Stimulated activated CD4-positive, alpha-beta T cell treated with anti-CD3 and anti-CD28 coated beads, Interleukin-1b, Interleukin-23, amount 100 ng/mL, for 4 hours (primary cell): ENCODE measurements around the gene PRKN.

Experiments
- DNase-seq, 2 donors: peaks; one replicate each; pipeline ENCODE4 v3.0.0-alpha.2; 2020; ENCODE audit warnings: low read depth in 2 of 2

Gene PRKN

DNA sequence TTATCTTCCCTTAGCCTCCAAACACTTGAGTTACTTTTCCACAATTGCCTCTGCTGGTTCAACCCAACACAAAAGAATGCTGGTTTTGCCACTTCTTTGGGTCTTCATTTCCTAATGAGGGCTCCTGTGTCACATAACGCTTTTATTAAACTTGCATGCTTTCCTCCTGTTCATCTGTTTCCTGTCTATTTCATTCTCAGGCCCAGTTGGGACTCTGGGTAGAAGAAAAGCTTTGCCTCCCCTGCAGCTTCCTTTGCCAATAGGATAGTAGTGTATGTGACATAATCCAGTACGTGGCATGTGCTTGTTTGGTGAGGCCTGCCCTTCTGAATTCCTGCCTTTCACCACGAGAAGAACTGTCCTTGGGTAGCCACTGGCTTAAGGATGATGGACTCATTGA is 924.4 kb downstream of the PRKN start:
- no peak for DNase-seq

DNA sequence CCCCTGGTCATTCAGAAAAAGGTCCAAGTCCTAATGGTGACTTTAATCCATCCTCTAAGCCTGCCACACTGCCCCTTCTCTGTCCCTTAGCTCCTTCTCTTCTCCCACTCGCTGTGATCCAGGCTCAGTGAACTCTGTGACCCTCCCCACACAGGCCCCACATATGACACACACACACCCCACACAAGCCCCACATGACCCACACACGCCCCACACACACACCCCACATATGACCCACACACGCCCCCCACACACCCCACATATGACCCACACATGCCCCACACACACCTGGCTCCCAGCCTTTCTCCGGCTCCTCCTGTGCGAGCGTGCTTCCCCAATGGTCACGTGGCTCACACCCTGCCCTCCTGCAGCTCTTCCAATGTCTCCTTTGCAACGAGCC is 925.3 kb downstream of the PRKN start:
- no peak for DNase-seq

DNA sequence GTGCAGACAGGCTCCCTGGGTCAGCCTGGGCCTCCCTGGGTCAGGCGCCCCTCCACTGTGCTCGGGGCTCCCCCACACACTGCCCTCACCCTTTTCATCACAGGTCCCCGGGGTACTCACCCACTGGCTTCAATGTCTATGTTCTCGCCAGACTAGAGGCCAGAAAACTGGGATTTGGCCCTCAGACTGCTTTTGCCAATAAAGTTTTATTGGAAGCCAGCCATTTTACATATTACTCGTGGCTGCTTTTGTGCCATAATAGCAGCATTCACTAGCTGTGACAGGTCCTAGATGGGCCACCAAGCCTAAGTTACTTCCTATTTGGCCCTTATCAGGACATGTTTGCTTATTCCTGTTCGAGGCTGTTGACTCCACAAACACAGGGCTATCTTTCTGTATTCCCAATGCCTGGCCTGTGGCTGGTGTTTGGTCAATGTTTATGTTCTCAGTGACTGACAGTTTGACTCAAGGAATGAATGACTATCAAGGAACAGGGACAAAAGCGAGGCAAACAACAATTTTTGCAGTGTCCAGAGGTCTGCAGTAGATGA is 928.6 kb downstream of the PRKN start:
- no peak for DNase-seq

DNA sequence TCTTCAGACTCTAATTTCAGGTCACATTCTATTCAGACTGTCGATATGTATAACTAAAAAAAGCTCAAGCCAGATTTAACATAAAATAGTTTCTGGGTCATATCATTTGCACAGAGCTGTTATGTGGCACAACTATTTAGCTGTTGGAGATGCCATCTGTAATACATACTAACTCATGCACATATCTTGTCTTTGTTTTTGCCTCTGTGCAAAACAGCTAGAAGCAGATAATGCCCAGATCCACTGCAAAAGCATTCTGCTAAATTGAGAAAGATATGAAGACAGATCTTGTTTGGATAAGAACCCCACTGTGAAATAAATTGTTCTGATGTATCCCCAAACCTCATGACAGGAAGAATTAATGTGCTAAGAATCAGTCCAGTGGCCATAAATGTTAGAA is 930.9 kb downstream of the PRKN start:
- DNase-seq = no peak

DNA sequence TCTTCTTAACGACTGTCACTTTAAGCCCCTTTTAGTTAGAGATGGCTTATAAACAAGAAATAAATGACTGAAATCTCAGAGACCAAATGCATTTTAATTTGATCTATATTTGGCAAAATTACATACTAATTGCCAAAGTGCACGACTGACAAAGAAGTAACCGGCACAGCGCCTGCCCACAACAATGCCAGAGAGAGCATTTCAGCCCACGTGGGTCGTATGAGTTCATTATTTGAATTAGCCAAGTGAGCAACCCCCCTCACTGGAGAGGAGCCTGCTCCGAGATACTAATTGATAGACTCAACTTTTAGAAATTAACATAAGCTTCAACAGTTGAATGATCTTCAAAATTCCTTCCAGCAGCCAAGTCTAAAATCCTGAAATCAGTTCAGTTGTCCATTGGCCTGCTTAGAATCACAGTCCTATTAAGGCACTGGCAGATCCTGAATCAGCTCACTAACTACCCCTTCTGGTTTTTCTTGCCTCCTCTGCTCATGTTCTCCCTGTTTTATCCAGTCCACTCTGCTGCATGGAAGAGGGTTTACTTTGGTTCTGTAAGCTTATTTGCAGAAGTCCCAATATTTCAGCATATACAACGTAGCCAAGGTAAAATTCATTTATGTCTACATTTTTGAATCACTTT is 934.6 kb downstream of the PRKN start:
- DNase-seq = no peak

DNA sequence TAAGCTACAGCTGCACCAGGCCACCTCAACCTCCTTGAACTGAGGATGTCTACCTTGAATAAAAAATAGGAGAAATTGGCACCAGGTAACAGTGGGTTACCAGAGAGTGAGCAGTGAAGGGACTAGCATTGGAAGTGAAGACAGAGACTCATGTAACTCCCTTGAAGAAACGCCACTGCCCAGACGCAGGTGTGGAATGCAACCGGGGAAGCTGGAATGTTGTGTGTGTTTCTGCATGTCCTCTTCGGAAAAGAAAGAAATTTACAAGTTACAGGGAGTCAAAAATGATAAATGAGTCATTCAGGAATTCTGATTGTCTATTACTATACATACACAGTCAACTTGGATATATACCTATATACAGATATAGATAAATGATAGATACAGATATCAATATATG is 939.0 kb downstream of the PRKN start:
- DNase-seq = no peak

DNA sequence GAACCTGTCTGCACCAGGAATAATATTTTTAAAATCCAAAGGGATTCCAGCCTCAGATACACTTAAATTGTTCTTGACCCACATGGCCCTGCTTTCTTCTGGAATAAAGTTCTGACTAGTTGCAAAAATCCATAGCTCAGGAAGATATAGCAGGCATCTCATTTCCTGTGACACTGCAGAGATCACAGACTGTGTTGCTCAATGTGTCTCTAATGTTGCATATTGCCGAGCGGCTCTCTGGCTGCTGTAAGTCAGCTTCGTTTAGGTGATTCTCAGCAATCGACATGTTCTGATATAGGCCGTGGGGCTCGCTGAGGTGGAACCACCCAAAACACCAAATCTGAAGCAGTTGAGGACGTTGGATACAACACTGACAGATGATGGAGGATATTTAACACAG is 955.4 kb downstream of the PRKN start:
- no peak for DNase-seq

DNA sequence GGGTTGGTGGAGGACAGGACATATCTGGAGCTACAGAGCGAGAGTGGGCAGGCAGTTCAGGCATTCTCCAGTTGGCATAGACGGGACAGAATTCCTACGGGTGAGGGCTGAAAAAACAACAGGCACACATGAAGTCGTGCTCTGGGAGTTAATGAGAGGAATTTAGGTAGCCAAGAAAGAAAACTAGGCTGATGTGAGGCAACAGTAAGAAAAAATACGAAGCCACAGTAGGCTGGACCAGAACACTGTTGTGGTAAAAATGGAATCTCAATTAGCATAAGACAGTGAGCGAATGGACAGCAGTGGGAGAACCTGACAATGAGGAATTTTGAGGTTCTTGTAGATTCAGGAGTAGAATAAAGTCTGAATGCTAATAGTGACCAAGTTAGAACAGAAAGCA is 965.6 kb downstream of the PRKN start:
- DNase-seq = no peak

DNA sequence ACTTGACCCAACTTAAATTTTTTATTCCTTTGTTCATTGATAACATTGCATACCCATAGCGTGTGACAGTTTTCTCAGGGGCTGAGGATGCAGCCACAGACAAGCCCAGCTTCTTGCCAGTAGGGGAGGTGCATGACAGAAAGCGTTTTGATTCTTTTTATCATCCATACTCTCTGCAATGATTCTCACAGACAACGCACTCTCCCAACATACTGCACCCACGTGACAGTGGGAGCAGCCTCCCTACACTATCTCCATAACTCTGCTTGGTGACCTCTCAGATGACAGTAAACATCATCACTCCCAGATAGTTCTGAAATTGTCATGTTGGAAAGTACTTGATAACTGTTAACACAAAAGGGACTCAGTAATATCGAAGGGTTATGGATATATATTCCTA is 972.5 kb downstream of the PRKN start:
- DNase-seq = no peak

DNA sequence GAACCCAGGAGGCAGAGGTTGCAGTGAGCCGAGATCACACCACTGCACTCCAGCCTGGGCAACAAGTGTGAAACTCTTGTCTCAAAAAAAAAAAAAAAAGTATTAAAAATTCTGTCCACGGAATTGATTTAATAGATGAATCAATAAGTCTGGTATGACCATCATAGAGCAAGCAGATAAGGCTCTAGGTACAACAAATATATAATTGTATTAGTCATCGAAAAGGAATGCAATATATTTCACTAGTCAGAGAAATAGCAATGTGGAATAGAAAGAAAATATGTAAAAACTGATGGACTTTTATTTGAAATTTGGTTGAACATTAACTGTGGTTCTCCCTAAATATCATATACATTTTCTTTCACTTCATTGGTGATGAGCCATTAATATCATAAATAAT is 976.9 kb downstream of the PRKN start:
- DNase-seq = no peak

DNA sequence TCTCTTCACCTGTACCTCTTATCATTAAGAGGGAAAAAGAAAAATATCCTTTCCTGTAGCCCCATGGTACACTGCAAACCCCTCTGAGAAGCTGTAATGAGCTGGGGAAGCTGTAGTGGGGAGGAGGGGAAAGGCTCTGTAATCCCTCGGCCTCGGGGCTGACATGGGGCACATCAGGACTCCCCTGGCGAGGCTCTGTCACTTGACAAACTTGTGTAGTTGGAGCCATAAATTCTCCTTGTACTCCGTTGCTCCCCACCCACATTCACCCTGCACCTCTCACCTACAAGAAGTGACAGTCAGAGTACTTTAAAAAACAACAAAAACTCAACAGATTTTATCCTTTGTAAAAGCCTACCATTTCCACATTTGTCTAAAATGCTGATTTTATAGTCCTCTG is 978.0 kb downstream of the PRKN start:
- DNase-seq = no peak

DNA sequence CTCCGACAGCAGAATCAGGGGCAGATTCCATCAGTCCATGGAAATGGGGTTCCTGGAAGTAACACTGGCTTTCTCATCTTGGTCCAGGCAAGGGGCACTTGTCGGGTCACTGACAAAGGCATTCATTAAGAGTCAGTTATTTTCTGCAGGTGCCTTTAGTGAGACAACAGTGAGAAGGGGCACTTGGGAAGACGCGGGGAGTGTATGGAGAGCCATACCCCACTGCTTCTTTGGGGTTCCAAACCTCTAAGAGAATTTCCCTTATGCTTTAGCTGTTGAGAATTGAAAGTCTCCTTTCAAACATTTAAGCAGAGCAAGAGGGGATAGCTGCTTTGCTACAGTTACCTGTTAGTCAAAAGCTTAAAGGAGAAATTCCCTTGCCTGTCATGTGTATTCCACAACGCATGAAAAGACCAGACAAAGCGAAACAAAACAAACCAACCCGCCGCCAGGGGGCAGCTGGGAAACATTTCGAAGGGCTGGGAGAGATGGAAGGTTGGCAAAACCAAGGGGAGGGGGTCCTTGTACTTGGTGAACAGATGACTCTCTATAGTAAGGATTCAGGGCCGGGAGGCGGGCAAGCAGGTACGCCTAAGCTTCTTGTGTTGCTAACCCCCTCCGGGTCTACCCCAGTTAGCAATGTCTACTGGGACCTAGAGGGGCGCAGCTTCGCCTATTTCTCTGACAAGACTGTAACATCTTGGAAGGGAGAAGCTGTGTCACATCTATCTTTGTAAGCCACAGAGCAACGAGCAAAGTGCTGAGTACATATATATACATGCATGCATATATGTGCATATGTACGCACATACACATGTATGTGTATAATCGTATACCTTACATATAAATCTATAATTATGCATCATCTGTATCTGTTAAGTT is 978.8 kb downstream of the PRKN start:
- DNase-seq = peak in 1 of 2 donors; percentile 3

DNA sequence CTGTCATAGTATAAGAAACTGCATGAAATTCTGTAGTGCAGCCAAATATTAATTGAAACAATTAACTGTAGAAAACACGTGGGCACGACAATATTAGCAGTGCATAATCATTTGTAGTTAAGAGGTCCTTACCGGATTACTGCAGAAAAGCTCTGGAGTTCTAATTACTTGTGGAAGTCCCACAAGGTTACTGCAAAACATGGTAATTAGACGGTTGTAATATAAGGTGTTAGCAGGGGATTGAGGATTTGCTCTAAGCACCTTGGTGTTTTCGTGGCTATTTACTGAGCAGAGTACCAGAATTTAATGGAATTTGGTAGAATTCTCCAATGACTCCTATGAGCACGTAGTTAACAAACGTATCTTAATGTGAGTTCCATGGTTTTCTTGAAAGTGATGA is 980.1 kb downstream of the PRKN start:
- DNase-seq = no peak

DNA sequence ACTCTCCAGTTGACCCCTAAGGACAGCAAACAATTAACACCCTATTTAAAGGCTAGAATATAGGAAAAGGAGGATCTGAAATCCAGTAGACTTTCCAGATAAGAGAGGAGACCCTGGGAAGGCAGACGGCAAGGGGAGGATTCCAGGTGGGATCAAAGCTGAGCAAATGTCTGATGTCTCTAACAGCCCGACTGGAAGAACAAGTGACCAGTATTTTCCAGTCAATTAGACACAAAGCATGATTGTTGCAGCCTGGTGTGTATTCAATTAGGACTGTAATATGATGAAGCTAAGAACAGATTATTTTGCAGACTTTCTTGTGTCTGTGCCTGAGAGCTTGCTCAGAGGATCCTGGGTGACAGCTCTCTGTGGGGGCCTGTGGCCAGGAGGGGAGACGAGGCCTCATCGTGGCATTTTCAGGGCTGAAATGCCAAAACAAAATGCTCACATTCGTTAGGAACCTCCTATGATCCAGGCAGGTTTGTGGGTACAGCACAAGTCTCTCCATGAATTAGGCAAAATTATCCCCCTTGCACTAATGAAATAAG is 981.9 kb downstream of the PRKN start:
- no peak for DNase-seq

DNA sequence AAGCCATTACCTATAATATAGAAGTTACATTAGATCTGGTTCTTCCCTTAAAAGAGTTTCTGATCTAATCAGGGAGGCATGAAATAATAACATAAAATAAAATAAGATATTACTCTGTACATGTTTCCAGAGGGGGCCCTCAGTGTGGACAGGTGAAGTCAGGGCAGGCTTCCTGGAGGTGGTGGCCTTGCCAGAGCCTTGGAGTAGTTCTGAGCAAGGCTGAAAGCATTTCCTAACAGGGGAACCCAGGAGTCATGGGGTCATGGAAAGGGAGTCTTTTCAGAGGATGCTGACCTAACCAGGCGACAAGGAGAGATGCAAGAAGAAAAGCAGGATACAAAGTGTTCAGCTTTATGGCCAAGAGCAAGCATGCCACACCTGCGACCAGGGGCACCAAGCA is 982.4 kb downstream of the PRKN start:
- no peak for DNase-seq

DNA sequence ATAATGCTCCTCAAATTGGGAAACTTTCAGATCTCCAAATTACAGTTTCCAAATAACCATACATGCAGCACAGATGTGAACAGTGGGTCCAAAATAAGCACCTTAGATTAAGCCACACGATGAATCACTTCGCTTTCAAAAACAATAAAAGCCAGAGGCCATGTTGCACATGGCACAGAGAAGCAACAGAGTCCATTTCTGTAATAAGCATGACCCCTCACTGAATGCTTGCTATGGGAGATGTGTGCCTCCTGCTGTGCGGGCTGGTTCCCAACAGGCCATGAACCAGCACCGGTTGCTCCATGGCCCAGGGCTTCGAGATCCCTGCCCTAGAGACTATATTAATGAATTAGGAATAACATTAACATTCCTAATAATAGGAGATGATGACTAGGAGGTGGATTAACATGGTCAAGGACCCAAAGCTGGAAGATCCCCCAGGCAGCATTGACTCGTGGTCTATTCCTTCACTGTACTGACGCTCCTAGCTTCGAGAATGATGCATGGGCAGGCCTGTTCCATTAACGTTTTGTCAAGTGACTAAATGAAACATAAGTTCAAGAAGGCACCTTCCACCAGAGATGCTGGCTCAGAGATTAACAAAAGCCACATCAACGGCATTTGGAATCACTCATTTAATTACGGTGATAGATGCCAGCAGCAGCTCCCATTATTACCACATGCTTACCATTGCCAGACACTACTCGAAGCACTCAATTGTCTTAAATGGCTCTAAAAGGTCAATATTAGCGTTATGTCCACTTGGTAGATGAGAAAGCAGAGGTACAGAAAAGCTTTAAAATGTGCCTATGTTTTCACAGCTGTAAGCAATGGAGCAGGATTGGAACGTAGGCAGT is 983.1 kb downstream of the PRKN start:
- DNase-seq = no peak

DNA sequence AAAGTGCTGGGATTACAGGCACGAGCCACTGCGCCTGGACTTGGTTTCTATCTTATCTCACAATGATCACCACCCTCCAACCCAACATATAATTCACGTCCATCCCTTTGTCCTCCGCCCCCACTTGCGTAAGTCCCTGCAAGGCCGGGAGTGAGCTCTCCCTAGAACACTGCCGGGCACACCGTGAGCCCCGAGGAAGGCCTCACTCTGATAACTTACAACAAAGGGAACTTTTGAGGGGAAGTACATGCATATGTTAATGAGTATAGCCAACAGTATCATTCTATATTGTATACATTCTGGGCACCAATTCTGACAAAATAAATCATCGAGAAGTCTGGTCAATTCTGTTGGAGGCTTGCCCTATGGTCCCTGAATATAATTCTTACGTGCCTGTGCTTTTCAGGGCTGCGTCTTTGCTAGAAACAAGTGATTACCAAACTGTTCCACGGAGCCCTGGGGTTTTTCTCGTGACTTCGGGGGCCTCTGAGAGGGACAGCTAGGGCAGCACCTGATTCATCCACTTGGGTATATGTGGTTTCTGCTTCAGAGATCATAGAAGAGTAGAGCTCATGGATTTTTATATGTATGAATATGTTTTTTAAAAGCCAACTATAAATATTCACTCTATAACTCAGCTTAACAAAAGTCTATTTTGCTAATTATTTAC is 983.9 kb downstream of the PRKN start:
- no peak for DNase-seq

DNA sequence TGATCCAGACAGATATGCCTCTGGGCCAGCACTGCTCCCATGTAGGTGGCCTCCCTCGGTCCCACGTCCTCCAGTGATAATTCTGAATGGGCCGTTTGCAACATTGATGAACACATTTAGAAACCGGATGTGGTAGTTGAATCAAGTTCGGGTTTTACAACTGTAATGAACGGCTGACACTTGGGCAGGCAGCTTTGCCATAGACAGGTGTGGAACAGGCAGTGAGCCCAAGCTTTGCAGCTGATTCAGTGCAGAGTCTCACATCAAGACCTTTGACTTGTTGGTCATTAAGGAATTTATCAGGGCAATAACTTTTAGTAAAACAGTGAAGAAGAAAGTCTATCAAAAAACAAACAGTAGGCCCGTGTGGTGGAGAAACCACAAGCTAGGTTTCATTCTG is 987.1 kb downstream of the PRKN start:
- no peak for DNase-seq

DNA sequence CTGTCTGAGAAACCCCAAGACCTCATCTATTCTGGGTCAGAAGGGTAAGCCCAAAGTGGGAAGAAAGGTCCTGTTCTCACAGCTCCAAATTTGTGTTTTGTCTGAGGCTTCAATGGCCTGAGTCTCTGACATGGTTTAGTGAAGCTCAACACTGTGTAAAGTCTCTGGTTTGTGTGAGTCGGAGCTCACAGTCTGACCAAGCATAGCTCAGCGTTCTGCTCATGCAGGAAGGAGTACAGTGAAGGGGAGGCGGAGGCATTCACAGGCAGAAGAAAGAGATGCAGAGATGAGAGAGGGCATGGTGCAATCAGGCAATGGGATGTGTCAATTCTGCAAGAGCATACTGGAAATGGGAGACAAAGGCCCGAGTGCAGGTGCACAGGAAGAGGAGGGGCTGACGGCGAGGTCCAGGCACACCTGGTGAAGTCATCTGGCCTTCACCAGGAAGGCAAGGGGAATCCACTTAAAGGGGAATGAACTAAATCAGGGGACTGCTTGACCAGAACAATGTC is 990.7 kb downstream of the PRKN start:
- no peak for DNase-seq

DNA sequence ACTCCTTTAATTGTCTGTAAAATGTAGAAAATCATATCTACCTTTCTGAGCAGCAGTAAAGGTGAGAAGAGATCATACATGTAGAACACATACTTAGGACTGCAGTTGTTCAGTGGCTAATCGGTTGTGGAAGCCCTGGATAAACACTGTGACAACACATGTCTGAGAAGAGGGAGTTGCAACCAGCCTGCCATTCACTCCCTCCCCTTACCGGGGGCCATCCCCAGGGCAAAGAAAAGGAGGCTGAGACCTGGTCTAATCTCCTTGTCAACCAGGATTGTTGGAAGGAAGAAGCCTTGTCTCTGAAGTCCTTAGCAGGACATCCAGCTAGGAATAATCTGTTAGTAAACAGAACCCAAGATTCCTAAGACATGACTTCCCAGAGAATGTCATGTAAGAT is 991.2 kb downstream of the PRKN start:
- DNase-seq = no peak

DNA sequence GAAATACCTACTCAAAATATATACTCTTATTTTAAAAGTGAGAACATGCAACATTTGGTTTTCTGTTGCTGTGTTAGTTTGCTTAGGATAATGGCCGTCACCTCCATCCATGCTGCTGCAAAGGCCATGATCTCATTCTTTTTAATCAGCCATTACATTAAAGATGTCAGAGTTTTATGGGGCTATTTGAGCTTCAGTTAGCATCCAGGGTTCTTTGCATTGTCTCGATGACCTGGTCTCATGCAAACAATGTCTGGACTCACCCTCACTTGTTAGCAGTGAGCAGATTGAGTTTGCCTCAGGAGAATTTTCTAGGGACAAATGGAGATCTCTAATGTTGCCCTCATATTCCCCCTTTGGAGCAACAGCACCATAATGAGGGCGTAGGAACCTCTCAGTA is 995.0 kb downstream of the PRKN start:
- DNase-seq = no peak
